Kidney (tissue), 14 donors: ENCODE results near the gene LCNL1. TPM values are rescaled to one million over a fixed set of nuclear protein-coding genes. Genes with fewer than 3 reads are reported as not detected.

Experiments
- DNase-seq, 5 donors: peaks; one replicate each; pipeline ENCODE4 v3.0.0-alpha.2; 2013 to 2020
- FAIRE-seq: peaks from 2 replicates; lab custom pipeline; 2012; peaks lifted over from hg19 to GRCh38; lab: Jason Lieb, UNC
- H3K27ac ChIP-seq, 2 donors: one replicate each; pipeline ENCODE4 v1.7.0; 2013; ENCODE audit warnings: low read depth in 2 of 2, low read length in 2 of 2, inconsistent platforms in 1 of 2
- H3K27me3 ChIP-seq: one replicate; pipeline ENCODE4 v1.7.1; 2013; ENCODE audit warnings: low read length, inconsistent platforms; ENCODE audit not compliant: control insufficient read depth, insufficient read depth
- H3K36me3 ChIP-seq, 3 donors: one replicate each; pipeline versions ENCODE4 v1.7.0 to v1.7.1; 2013; ENCODE audit warnings: low read length in 3 of 3, control low read depth in 1 of 3, inconsistent platforms in 1 of 3; ENCODE audit not compliant: insufficient read depth in 3 of 3, control insufficient read depth in 2 of 3
- H3K4me1 ChIP-seq, 3 donors: one replicate each; pipeline versions ENCODE4 v1.7.0 to v1.7.1; 2013; ENCODE audit warnings: low read length in 3 of 3, inconsistent platforms in 1 of 3, low read depth in 1 of 3; ENCODE audit not compliant: control insufficient read depth in 2 of 3, insufficient read depth in 2 of 3
- H3K4me3 ChIP-seq, 3 donors: one replicate each; pipeline versions ENCODE4 v1.7.0 to v1.8.1; 2013; ENCODE audit warnings: low read length in 3 of 3, control low read depth in 1 of 3, inconsistent platforms in 1 of 3
- H3K9ac ChIP-seq, 3 donors: one replicate each; pipeline versions ENCODE4 v1.7.0 to v1.7.1; 2013; ENCODE audit warnings: low read length in 3 of 3, control low read depth in 1 of 3, inconsistent platforms in 1 of 3
- H3K9me3 ChIP-seq, 3 donors: one replicate each; pipeline versions ENCODE4 v1.7.0 to v1.7.1; 2013; ENCODE audit warnings: low read length in 3 of 3, control low read depth in 1 of 3, inconsistent platforms in 1 of 3; ENCODE audit not compliant: control insufficient read depth in 2 of 3, insufficient read depth in 1 of 3
- intact Hi-C: fragments of 100-400 bp; cut with DNase I; formaldehyde crosslinking; loops from one replicate; pipeline ENCODE4 v1.11.1; 2022
- polyA plus RNA-seq: library from polyadenylated mRNA; stranded (reverse); fragments of 350-450 nt; fragmentation: Illumina TruSeq; extraction: RNeasy Lipid Tissue Mini Kit (QIAGEN cat#74804); gene quantifications from one replicate; pipeline ENCODE4 v1.2.3, GENCODE V29; 2014; ENCODE audit warnings: low read depth, low replicate concordance; ENCODE audit not compliant: insufficient read depth
- total RNA-seq: library from RNA; stranded (reverse); fragmentation: NEBNext Ultra II Directional; extraction: Animal tissue kit (Norgen Biotek cat#: 25700); gene quantifications from one replicate; pipeline ENCODE4 v1.2.1, GENCODE V29; 2021
- TF ChIP-seq, protein P1 (sequence below): IDR thresholded peaks from 3 replicates; pipeline ENCODE4 v1.5.1; 2012; ENCODE audit warnings: mild to moderate bottlenecking, moderate library complexity, borderline replicate concordance; ENCODE audit not compliant: insufficient read depth; ENCODE audit errors: extremely low read depth
- donor health status: control.
- donor health status: control.
- donor health status: control.
- donor health status: control.
- donor health status: control.
- donor health status: DM: yes; HTN: yes; CAD: no.
- donor health status: Normal renal cell carcinoma (clear cell type).

LCNL1 gene
- total and polyA plus RNA-seq, 2 donors from 2014 or later, result 0.54 to 1.4 TPM

GRCh38 chr9:137009217-137009616 lies 26.4 kb downstream of the LCNL1 start:
- FAIRE-seq (no peak), DNase-seq (no peak)
- Histone ChIP-seq H3K27me3 (no peaks in the 10 kb centered on the region), H3K4me3 (no peak overlapping the region), H3K9ac (no peak overlapping the region), H3K9me3 (no peaks in the 10 kb centered on the region), H3K4me1 (peaks cover 0 to 4% (median 0%) of the 10 kb centered on the region in 3 donors), H3K27ac (no peak overlapping the region), H3K36me3 (no peaks in the 10 kb centered on the region)
- intact Hi-C loops, result no loop called here
- TF ChIP-seq, protein P1, sequence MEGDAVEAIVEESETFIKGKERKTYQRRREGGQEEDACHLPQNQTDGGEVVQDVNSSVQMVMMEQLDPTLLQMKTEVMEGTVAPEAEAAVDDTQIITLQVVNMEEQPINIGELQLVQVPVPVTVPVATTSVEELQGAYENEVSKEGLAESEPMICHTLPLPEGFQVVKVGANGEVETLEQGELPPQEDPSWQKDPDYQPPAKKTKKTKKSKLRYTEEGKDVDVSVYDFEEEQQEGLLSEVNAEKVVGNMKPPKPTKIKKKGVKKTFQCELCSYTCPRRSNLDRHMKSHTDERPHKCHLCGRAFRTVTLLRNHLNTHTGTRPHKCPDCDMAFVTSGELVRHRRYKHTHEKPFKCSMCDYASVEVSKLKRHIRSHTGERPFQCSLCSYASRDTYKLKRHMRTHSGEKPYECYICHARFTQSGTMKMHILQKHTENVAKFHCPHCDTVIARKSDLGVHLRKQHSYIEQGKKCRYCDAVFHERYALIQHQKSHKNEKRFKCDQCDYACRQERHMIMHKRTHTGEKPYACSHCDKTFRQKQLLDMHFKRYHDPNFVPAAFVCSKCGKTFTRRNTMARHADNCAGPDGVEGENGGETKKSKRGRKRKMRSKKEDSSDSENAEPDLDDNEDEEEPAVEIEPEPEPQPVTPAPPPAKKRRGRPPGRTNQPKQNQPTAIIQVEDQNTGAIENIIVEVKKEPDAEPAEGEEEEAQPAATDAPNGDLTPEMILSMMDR, result no peak

DNA sequence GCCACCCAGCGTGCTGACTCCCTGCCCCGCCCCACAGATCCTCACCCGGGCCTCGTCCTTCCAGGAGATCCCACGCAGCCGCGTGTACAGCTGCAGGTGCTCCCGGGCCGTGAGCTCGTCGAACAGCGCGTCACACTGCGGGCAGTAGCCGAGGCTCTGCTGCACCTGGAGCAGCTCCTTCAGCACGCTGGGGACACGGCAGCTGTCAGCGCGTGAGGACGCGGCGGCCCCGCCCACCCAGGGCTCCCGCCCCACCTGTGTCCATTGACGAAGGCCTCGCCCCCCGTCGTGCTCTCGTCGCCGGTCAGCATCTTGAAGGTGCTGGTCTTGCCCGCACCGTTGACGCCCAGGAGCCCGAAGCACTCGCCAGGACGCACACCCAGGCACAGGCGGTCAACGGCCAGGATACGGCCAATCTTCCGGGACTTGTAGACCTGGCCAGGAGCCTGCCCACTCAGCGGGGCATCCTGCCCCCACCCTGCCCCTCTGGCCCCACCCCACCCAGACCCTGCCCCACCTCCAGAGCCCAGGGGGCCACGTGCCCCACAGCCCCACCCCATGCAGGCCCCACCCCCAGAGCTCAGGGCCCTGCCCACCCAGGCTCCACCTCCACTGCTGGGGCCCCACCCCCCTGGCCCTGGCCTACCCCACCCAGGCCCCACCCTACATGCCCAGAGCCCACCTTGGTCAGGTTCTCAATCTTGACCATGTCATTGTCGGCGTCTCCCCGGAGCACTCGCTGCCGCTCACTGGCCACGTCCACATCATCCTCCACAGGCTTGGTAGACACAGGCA lies 27.3 kb downstream of the LCNL1 start:
- H3K9me3 ChIP-seq, result no peaks in the 10 kb centered on the region
- no peaks in the 10 kb centered on the region for H3K27me3 ChIP-seq
- FAIRE-seq (no peak), DNase-seq (no peak)
- H3K27ac ChIP-seq, result no peak overlapping the region
- no peaks in the 10 kb centered on the region for H3K36me3 ChIP-seq
- intact Hi-C loops, result no loop called here
- no peak overlapping the region for H3K9ac ChIP-seq
- no peak overlapping the region for H3K4me3 ChIP-seq
- peaks cover 0 to 4% (median 0%) of the 10 kb centered on the region in 3 donors for H3K4me1 ChIP-seq
- TF ChIP-seq, protein P1, result no peak

DNA sequence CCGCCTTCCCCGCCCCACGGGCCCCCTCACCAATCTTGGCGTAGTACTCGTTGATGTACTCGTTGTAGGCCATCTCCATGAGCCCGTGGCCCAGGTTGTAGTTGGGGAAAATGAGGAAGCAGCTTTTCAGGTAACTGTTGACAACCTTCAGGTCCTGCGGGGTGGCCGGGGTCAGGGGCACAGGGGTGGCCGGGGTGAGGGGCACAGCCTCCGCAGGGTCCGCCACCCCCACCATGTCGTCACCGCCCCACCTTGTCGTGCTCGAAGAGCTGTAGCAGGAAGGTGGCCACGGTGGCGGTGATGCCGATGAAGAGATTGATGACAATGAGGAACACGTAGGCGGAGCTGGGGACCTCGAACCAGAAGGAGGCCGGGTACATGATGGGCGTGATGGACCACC lies 28.4 kb downstream of the LCNL1 start:
- no peaks in the 10 kb centered on the region for H3K36me3 ChIP-seq
- TF ChIP-seq, protein P1, result no peak
- no peaks in the 10 kb centered on the region for H3K27me3 ChIP-seq
- intact Hi-C loops, result no loop called here
- FAIRE-seq (no peak), DNase-seq (no peak)
- H3K4me1 ChIP-seq, result peaks cover 0 to 4% (median 0%) of the 10 kb centered on the region in 3 donors
- H3K27ac ChIP-seq, result no peak overlapping the region
- H3K9me3 ChIP-seq, result no peaks in the 10 kb centered on the region
- H3K9ac ChIP-seq, result no peak overlapping the region
- H3K4me3 ChIP-seq, result no peak overlapping the region
